ENCODE data around the gene TAS2R9.

The TAS2R9 gene

DNA sequence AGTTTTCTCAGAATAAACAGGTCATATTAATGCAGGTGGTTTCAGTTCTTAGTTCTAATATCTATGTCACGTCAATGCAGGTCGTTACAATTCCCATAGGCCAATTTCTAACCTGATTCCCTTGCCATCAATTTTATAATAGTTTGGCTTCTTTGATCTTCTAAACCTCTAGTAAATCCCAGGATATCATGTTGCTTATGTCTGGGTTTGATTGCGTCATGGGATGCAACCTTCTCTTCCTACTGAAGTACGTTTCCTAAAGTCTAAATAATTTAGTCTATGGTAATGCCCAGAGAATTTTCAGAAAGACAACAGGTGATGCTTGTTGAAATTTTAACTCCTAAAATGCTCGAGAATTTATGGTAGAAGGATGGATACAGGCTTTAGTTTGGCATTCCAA is 26.7 kb downstream of the TAS2R9 start:
- Mint-ChIP-seq H3K9me3 (no peaks in the 10 kb centered on the region), H3K4me3 (no peak overlapping the region), H3K27ac (no peak overlapping the region), H3K4me1 (peaks cover 8% of the 10 kb centered on the region), H3K36me3 (ENCODE audit: low read depth) (no peaks in the 10 kb centered on the region), H3K27me3 (ENCODE audit: low read depth, poor library complexity) (no peaks in the 10 kb centered on the region)
- TF ChIP-seq, protein P1, sequence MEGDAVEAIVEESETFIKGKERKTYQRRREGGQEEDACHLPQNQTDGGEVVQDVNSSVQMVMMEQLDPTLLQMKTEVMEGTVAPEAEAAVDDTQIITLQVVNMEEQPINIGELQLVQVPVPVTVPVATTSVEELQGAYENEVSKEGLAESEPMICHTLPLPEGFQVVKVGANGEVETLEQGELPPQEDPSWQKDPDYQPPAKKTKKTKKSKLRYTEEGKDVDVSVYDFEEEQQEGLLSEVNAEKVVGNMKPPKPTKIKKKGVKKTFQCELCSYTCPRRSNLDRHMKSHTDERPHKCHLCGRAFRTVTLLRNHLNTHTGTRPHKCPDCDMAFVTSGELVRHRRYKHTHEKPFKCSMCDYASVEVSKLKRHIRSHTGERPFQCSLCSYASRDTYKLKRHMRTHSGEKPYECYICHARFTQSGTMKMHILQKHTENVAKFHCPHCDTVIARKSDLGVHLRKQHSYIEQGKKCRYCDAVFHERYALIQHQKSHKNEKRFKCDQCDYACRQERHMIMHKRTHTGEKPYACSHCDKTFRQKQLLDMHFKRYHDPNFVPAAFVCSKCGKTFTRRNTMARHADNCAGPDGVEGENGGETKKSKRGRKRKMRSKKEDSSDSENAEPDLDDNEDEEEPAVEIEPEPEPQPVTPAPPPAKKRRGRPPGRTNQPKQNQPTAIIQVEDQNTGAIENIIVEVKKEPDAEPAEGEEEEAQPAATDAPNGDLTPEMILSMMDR (IDR thresholded peaks at IDR 0.05), result no peak
- DNase-seq, result no peak

DNA sequence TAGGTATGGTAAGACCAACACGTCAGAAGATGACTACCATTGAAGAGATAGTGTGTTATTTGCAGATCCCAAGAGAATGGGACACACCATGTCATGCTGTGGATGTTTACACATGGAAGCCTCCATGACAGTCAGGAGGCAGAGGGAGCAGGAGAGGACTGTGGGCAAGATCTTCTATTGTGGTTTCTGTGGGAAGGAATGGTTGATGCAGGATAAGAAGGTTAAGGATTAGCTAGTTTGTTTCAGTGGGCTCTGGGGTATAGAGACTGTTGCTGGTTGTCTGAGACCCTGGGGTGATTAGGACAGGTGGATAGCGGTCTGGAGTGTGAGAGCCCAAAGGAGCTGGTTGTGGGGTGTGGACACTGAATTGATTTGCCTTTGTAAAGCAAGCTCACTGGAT is 30.9 kb downstream of the TAS2R9 start:
- Mint-ChIP-seq H3K27ac (peak overlapping the region; percentile 34), H3K36me3 (ENCODE audit: low read depth) (no peaks in the 10 kb centered on the region), H3K4me1 (peaks cover 7% of the 10 kb centered on the region), H3K27me3 (ENCODE audit: low read depth, poor library complexity) (peaks cover 4% of the 10 kb centered on the region), H3K4me3 (no peak overlapping the region), H3K9me3 (no peaks in the 10 kb centered on the region)
- TF ChIP-seq, protein P1 (IDR thresholded peaks at IDR 0.05), result no peak
- DNase-seq, result no peak

DNA sequence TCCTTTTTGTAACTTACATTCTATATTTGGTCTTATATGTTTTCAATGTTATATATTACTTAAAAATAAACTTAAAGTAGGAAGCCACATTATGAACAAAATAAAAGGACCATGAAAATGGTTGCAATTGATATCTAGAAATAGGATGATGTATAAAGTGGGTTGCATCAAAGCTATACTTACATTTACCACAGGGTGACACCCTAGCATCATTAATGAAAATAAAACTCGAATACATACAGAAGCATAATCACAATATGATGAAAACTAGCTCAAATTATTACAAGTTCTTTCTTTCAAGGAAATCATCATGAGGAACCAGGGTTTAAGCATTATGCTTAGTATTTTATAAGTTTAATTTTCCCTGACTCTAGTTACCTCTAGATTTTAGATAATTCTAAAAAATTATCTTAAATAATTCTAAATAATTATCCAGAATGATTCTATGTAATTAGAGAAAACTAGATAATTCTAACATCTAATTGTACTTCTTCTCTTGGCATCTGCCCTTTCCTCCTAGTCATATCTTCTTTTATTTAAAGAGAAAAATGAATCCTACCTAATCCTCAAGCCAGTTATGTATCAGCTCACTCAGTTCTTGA is 38.7 kb downstream of the TAS2R9 start:
- Mint-ChIP-seq H3K27ac (no peak overlapping the region), H3K27me3 (ENCODE audit: low read depth, poor library complexity) (peaks cover 35% of the 10 kb centered on the region), H3K4me3 (no peak overlapping the region), H3K36me3 (ENCODE audit: low read depth) (no peaks in the 10 kb centered on the region), H3K4me1 (peaks cover 4% of the 10 kb centered on the region), H3K9me3 (no peaks in the 10 kb centered on the region)
- TF ChIP-seq, protein P1 (IDR thresholded peaks at IDR 0.05), result peak; percentile 50
- DNase-seq, result no peak

DNA sequence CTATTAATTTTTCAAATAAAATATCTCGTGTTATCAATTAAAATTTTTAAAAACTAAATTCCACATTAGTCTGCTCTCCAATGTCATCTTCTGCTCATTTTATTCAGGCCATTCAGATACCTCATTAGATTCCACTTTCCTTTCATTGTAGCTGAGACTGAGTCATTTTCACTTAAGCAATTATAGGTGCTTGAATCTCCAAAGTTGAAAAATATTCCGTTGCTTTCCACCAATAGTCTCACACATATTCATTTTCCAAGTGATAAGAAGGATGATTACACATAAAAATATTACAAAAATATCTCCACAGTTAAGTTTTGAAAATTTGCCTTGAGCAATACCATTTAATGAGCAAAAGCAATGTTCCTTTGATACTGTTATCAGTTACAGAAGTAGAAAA is 50.3 kb downstream of the TAS2R9 start:
- H3K9me3 Mint-ChIP-seq, result peaks cover 25% of the 10 kb centered on the region
- peaks cover 28% of the 10 kb centered on the region for H3K27me3 Mint-ChIP-seq (ENCODE audit: low read depth, poor library complexity)
- no peak overlapping the region for H3K27ac Mint-ChIP-seq
- DNase-seq, result no peak
- no peak overlapping the region for H3K4me3 Mint-ChIP-seq
- TF ChIP-seq, protein P1 (IDR thresholded peaks at IDR 0.05), result no peak
- H3K4me1 Mint-ChIP-seq, result no peaks in the 10 kb centered on the region
- peaks cover 9% of the 10 kb centered on the region for H3K36me3 Mint-ChIP-seq (ENCODE audit: low read depth)
